ENCODE results near the gene TLE3. TPM values are rescaled to one million over a fixed set of nuclear protein-coding genes. Genes with fewer than 3 reads are reported as not detected.

Gene TLE3
- total RNA-seq, 1 donor from 2014 or later: 17.8 TPM

- H3K27me3 ChIP-seq (ENCODE audit: low read depth): peaks cover 50% of the 10 kb centered on the region
- no peak overlapping the region for H3K4me3 ChIP-seq
- DNase-seq: peak; percentile 61
- no peaks in the 10 kb centered on the region for H3K36me3 ChIP-seq
- no peaks in the 10 kb centered on the region for H3K9me3 ChIP-seq (replicated peaks)
- intact Hi-C loops (cut with micrococcal nuclease): no loop called here
- peak overlapping the region; percentile 28 for H3K27ac ChIP-seq (replicated peaks)
- H3K4me1 ChIP-seq: peaks cover 14% of the 10 kb centered on the region
- no peak for TF ChIP-seq CTCF (IDR thresholded peaks at IDR 0.05; ENCODE audit: borderline replicate concordance)
Observed at GRCh38 chr15:70121624-70122302, 24.0 kb upstream of the TLE3 start.

- Histone ChIP-seq H3K36me3 (no peaks in the 10 kb centered on the region), H3K4me1 (peaks cover 8% of the 10 kb centered on the region), H3K9me3 (replicated peaks) (no peaks in the 10 kb centered on the region), H3K4me3 (no peak overlapping the region), H3K27me3 (ENCODE audit: low read depth) (peaks cover 50% of the 10 kb centered on the region), H3K27ac (replicated peaks) (peak overlapping the region; percentile 28)
- no peak for TF ChIP-seq CTCF (IDR thresholded peaks at IDR 0.05; ENCODE audit: borderline replicate concordance)
- intact Hi-C loops (cut with micrococcal nuclease): no loop called here
- DNase-seq: no peak
Observed at GRCh38 chr15:70120958-70121623, 23.4 kb upstream of the TLE3 start.

- no peak for TF ChIP-seq CTCF (IDR thresholded peaks at IDR 0.05; ENCODE audit: borderline replicate concordance)
- peaks cover 12% of the 10 kb centered on the region for H3K4me1 ChIP-seq
- no peaks in the 10 kb centered on the region for H3K9me3 ChIP-seq (replicated peaks)
- no peak overlapping the region for H3K27ac ChIP-seq (replicated peaks)
- peaks cover 42% of the 10 kb centered on the region for H3K27me3 ChIP-seq (ENCODE audit: low read depth)
- no peak overlapping the region for H3K4me3 ChIP-seq
- no peaks in the 10 kb centered on the region for H3K36me3 ChIP-seq
- intact Hi-C loops (cut with micrococcal nuclease): no loop called here
- DNase-seq: no peak
Observed at GRCh38 chr15:70119911-70120508, 22.3 kb upstream of the TLE3 start.

- peaks cover 28% of the 10 kb centered on the region for H3K27me3 ChIP-seq (ENCODE audit: low read depth)
- no peaks in the 10 kb centered on the region for H3K36me3 ChIP-seq
- H3K4me1 ChIP-seq: peaks cover 17% of the 10 kb centered on the region
- no peak overlapping the region for H3K27ac ChIP-seq (replicated peaks)
- intact Hi-C loops (cut with micrococcal nuclease): no loop called here
- H3K4me3 ChIP-seq: no peak overlapping the region
- DNase-seq: no peak
- no peak for TF ChIP-seq CTCF (IDR thresholded peaks at IDR 0.05; ENCODE audit: borderline replicate concordance)
- H3K9me3 ChIP-seq (replicated peaks): no peaks in the 10 kb centered on the region
Observed at GRCh38 chr15:70118599-70118998, 20.9 kb upstream of the TLE3 start.

- H3K4me3 ChIP-seq: no peak overlapping the region
- no peak overlapping the region for H3K27ac ChIP-seq (replicated peaks)
- H3K36me3 ChIP-seq: no peaks in the 10 kb centered on the region
- no peak for TF ChIP-seq CTCF (IDR thresholded peaks at IDR 0.05; ENCODE audit: borderline replicate concordance)
- intact Hi-C loops (cut with micrococcal nuclease): no loop called here
- no peaks in the 10 kb centered on the region for H3K9me3 ChIP-seq (replicated peaks)
- no peak for DNase-seq
- H3K4me1 ChIP-seq: peaks cover 26% of the 10 kb centered on the region
- peaks cover 24% of the 10 kb centered on the region for H3K27me3 ChIP-seq (ENCODE audit: low read depth)
Observed at GRCh38 chr15:70116317-70116716, 18.6 kb upstream of the TLE3 start.
